PC-3 (cell line): ENCODE results near the gene DNM3. TPM values are rescaled to one million over a fixed set of nuclear protein-coding genes. Genes with fewer than 3 reads are reported as not detected.

ENCODE experiments used
- ATAC-seq: fragments of 200-7000 bp; cut with Tn5 transposase; 2 replicates; pipeline ENCODE4 v1.9.1; 2020; ENCODE audit warnings: mild to moderate bottlenecking, moderate library complexity
- BruUV-seq: library from RNA; stranded (reverse); fragments of 400-500 nt; replicated peaks from 2 replicates; lab custom pipeline; 2021; lab: Mats Ljungman, UMichigan
- CTCF ChIA-PET: fragments of 300-600 bp; sonication (Branson Sonifier 250); formaldehyde crosslinking; loops from one replicate; lab custom pipeline; 2022; ENCODE audit warnings: antibody characterized with exemption; lab: Charles Lee
- POLR2A ChIA-PET: fragments of 300-600 bp; sonication (Branson Sonifier 250); formaldehyde crosslinking; loops from one replicate; lab custom pipeline; 2022; ENCODE audit warnings: antibody characterized with exemption; ENCODE audit not compliant: unreplicated experiment; lab: Charles Lee
- DNase-seq: peaks from one replicate; pipeline ENCODE4 v3.0.0-alpha.2; 2015
- H2AFZ ChIP-seq: fragments of 300-600 bp; sonication (generic); 2 replicates; pipeline ENCODE4 v1.6.0; 2016; ENCODE audit warnings: antibody characterized with exemption, low read length
- H3F3A ChIP-seq: fragments of 300-600 bp; sonication (generic); one replicate; pipeline ENCODE4 v1.6.0; 2017; ENCODE audit warnings: antibody characterized with exemption, low read length, control low read depth, mild to moderate bottlenecking; ENCODE audit not compliant: unreplicated experiment
- H3K27ac ChIP-seq: fragments of 300-600 bp; sonication (generic); 2 replicates; pipeline ENCODE4 v1.5.1; 2016; ENCODE audit warnings: mild to moderate bottlenecking, low read length
- H3K27me3 ChIP-seq: fragments of 300-600 bp; sonication (generic); 2 replicates; pipeline ENCODE4 v1.6.1; 2016; ENCODE audit warnings: low read length, mixed read lengths
- H3K36me3 ChIP-seq: fragments of 300-600 bp; sonication (generic); 2 replicates; pipeline ENCODE4 v1.6.1; 2016; ENCODE audit warnings: low read depth, mixed run types, low read length, mixed read lengths
- H3K4me1 ChIP-seq: fragments of 300-600 bp; sonication (generic); 2 replicates; pipeline ENCODE4 v1.5.1; 2016; ENCODE audit warnings: low read length; ENCODE audit not compliant: insufficient read depth
- H3K4me2 ChIP-seq: fragments of 300-600 bp; sonication (generic); 2 replicates; pipeline ENCODE4 v1.6.0; 2016; ENCODE audit warnings: low read length
- H3K4me3 ChIP-seq: fragments of 300-600 bp; sonication (generic); 2 replicates; pipeline ENCODE4 v1.5.1; 2016; ENCODE audit warnings: mild to moderate bottlenecking, low read length, mixed read lengths
- H3K79me2 ChIP-seq: fragments of 300-600 bp; sonication (generic); 2 replicates; pipeline ENCODE4 v1.6.1; 2017; ENCODE audit warnings: low read length, mixed read lengths
- H3K9ac ChIP-seq: fragments of 300-600 bp; sonication (generic); 2 replicates; pipeline ENCODE4 v1.6.0; 2016; ENCODE audit warnings: mild to moderate bottlenecking, low read length
- H3K9me2 ChIP-seq: fragments of 300-600 bp; sonication (generic); replicated peaks from 2 replicates; pipeline ENCODE4 v1.6.1; 2016; ENCODE audit warnings: mixed run types, low read length, mixed read lengths
- H3K9me3 ChIP-seq: fragments of 300-600 bp; sonication (generic); 2 replicates; pipeline ENCODE4 v1.6.1; 2016; ENCODE audit warnings: low read length, mixed read lengths
- H4K20me1 ChIP-seq: fragments of 300-600 bp; sonication (generic); 2 replicates; pipeline ENCODE4 v1.6.1; 2016; ENCODE audit warnings: low read length, mixed read lengths
- EZH2 ChIP-seq: fragments of 300-600 bp; sonication (generic); IDR thresholded peaks from one replicate; pipeline ENCODE4 v1.6.1; 2017; ENCODE audit warnings: antibody characterized with exemption, mild to moderate bottlenecking, low read length; ENCODE audit not compliant: unreplicated experiment
- EZH2phosphoT487 ChIP-seq: fragments of 300-600 bp; sonication (generic); IDR thresholded peaks from 2 replicates; pipeline ENCODE4 v1.6.1; 2018; ENCODE audit warnings: mild to moderate bottlenecking, antibody characterized with exemption, low read length, borderline replicate concordance
- intact Hi-C: fragments of 100-400 bp; cut with micrococcal nuclease; formaldehyde crosslinking; loops from 2 replicates; pipeline ENCODE4 v1.9.0; 2023
- total RNA-seq: library from RNA; depleted of rRNA; stranded (reverse); fragments of >200 nt; gene quantifications from 2 replicates; pipeline ENCODE4 v1.2.3, GENCODE V29; 2014
- TF ChIP-seq, protein P1 (sequence below): fragments of 300-600 bp; sonication (generic); conservative IDR thresholded peaks from 2 replicates; pipeline ENCODE4 v1.5.1; 2017; ENCODE audit warnings: antibody characterized with exemption, low read depth, mild to moderate bottlenecking, low read length

The DNM3 gene
- total RNA-seq, 1 experiment from 2014 or later, result 0.98 TPM

DNA sequence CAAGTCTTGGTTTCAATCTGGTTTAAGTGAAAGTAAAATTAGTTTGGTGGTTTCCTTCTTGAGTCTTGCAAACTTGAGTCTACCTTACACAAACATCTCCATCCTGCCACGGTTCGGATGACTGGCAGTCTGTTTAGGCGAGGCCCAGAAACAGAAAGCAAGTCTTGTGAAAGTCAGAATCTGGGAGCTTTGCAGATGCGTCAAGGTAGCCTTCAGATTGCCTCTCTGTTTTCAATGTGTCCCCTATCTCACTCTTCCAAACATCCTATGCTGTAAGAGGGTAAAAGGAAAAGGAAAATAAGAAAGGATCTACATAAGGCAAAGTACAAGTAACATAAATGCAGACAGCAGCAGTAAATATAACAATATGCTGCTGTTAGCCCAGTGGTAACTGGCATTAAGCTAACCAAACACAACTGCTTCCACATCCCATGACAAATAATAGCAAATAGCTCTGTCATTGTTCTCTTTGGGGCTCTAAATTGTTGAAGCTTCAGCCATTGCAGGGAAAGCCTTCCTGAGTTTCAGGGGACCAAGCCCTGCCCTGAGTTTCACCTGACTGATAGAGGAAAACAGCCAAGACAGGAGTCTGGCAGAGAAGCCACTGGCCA is 552.9 kb downstream of the DNM3 start:
- H3K4me3 ChIP-seq, result peak overlapping the region; percentile 2; the same call in 1 of the 2 replicates
- intact Hi-C loops, result loop anchor here (1.0 to 10.0 kb wide), 2 partner anchors 34 to 749 kb away; no protein-coding TSS in a partner anchor
- ChIA-PET CTCF (interaction anchor here (0.7 to 0.9 kb wide), 3 partner anchors 36 to 678 kb away, joined by 3 to 5 read pairs (median 4); no protein-coding TSS in a partner anchor), POLR2A (interaction anchor here (0.6 to 1.1 kb wide), 3 partner anchors 34 to 915 kb away, joined by 3 to 17 read pairs (median 3); no protein-coding TSS in a partner anchor)
- no TSS peak for BruUV-seq
- H4K20me1 ChIP-seq, result no peaks in the 10 kb centered on the region
- H2AFZ ChIP-seq, result peak overlapping the region; percentile 50
- H3K36me3 ChIP-seq, result no peaks in the 10 kb centered on the region
- no peaks in the 10 kb centered on the region for H3K9me3 ChIP-seq
- peaks cover 36% of the 10 kb centered on the region for H3K4me1 ChIP-seq
- DNase-seq, result peak; percentile 69
- H3K4me2 ChIP-seq, result peak overlapping the region; percentile 43
- no peaks in the 10 kb centered on the region for H3K27me3 ChIP-seq
- H3K9me2 ChIP-seq, result no peaks in the 10 kb centered on the region
- ATAC-seq, result peak; percentile 78
- H3K9ac ChIP-seq, result no peak overlapping the region
- H3K27ac ChIP-seq, result peak overlapping the region; percentile 15
- no peaks in the 10 kb centered on the region for H3K79me2 ChIP-seq
- no peaks in the 10 kb centered on the region for H3F3A ChIP-seq
- TF ChIP-seq EZH2phosphoT487 (no peak), EZH2 (no peak)
- TF ChIP-seq, protein P1, sequence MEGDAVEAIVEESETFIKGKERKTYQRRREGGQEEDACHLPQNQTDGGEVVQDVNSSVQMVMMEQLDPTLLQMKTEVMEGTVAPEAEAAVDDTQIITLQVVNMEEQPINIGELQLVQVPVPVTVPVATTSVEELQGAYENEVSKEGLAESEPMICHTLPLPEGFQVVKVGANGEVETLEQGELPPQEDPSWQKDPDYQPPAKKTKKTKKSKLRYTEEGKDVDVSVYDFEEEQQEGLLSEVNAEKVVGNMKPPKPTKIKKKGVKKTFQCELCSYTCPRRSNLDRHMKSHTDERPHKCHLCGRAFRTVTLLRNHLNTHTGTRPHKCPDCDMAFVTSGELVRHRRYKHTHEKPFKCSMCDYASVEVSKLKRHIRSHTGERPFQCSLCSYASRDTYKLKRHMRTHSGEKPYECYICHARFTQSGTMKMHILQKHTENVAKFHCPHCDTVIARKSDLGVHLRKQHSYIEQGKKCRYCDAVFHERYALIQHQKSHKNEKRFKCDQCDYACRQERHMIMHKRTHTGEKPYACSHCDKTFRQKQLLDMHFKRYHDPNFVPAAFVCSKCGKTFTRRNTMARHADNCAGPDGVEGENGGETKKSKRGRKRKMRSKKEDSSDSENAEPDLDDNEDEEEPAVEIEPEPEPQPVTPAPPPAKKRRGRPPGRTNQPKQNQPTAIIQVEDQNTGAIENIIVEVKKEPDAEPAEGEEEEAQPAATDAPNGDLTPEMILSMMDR, result no peak

DNA sequence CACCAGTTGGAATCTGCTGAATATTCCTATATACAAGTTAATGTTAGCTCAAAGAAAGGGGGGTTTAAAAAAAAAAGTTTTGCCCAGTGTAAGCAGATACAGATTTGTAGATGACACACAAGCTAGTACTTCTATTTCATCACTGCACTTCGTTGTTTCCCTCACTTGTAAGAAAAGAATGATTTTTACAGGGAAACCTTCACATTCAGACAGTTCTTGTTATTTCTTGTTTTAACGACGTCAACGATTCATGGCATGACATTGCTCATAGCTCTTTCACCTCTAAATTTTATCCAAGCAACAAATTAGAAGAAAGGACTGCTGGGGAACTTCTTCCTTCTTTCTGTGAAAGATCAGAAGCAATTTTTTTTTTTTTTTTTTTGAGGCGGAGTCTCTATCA is 553.5 kb downstream of the DNM3 start:
- Histone ChIP-seq H3K79me2 (no peaks in the 10 kb centered on the region), H3K27me3 (no peaks in the 10 kb centered on the region), H3K4me3 (no peak overlapping the region), H3K9me3 (no peaks in the 10 kb centered on the region), H3K4me1 (peaks cover 40% of the 10 kb centered on the region), H2AFZ (peak overlapping the region; percentile 50; the same call in 1 of the 2 replicates), H4K20me1 (no peaks in the 10 kb centered on the region), H3K9ac (no peak overlapping the region), H3K36me3 (no peaks in the 10 kb centered on the region), H3F3A (no peaks in the 10 kb centered on the region), H3K4me2 (peak overlapping the region; percentile 43), H3K27ac (peak overlapping the region; percentile 15), H3K9me2 (no peaks in the 10 kb centered on the region)
- DNase-seq, result no peak
- intact Hi-C loops, result loop anchor here (1.0 to 10.0 kb wide), 3 partner anchors 35 to 750 kb away; no protein-coding TSS in a partner anchor
- ChIA-PET CTCF (interaction anchor here (0.7 to 0.9 kb wide), 3 partner anchors 37 to 679 kb away, joined by 3 to 5 read pairs (median 4); no protein-coding TSS in a partner anchor), POLR2A (interaction anchor here (0.5 to 1.1 kb wide), 3 partner anchors 35 to 388 kb away, joined by 3 to 17 read pairs (median 3); no protein-coding TSS in a partner anchor)
- no peak for ATAC-seq
- no TSS peak for BruUV-seq
- TF ChIP-seq EZH2phosphoT487 (no peak), EZH2 (no peak)
- TF ChIP-seq, protein P1, result no peak
